Endothelial cell of umbilical vein (primary cell): ENCODE results near the gene CIROP. TPM values are rescaled to one million over a fixed set of nuclear protein-coding genes. Genes with fewer than 3 reads are reported as not detected.

Experiments used
- BruUV-seq: library from RNA; stranded (reverse); fragments of 400-500 nt; replicated peaks from 2 replicates; lab custom pipeline; 2021; lab: Mats Ljungman, UMichigan
- CTCF ChIA-PET: fragments of 300-600, 350-600 bp; sonication (Branson Sonifier 250); formaldehyde crosslinking; loops from one replicate; lab custom pipeline; 2021; ENCODE audit warnings: antibody characterized with exemption, inconsistent platforms; lab: Charles Lee
- POLR2A ChIA-PET: fragments of 300-600, 350-600 bp; sonication (Branson Sonifier 250); formaldehyde crosslinking; loops from one replicate; lab custom pipeline; 2021; ENCODE audit warnings: antibody characterized with exemption, inconsistent platforms; lab: Charles Lee
- DNase-seq: peaks from one replicate; pipeline ENCODE4 v3.0.0-alpha.2; 2011; ENCODE audit warnings: low read depth, low spot score
- FAIRE-seq: peaks from 2 replicates; lab custom pipeline; 2011; peaks lifted over from hg19 to GRCh38; lab: Jason Lieb, UNC
- H2AFZ ChIP-seq: 2 replicates; pipeline ENCODE4 v1.6.0; 2012; ENCODE audit warnings: low read depth, low read length, control low read depth, inconsistent platforms
- H3K27ac ChIP-seq: 2 replicates; pipeline ENCODE4 v1.5.1; 2011; ENCODE audit warnings: low read depth, mild to moderate bottlenecking, control low read depth, low read length, moderate library complexity; ENCODE audit not compliant: insufficient read depth
- H3K27me3 ChIP-seq, 2 experiments: 2 replicates each; pipeline versions ENCODE4 v1.6.0 to v1.6.1; 2011; ENCODE audit warnings: low read length in 2 of 2, mixed read lengths in 1 of 2; ENCODE audit not compliant: control insufficient read depth in 2 of 2, insufficient read depth in 2 of 2
- H3K36me3 ChIP-seq, 2 experiments: 2 replicates in 1 of 2; 3 replicates in 1 of 2; pipeline ENCODE4 v1.5.1; 2011; ENCODE audit warnings: low read length in 2 of 2, mild to moderate bottlenecking in 1 of 2, moderate library complexity in 1 of 2; ENCODE audit not compliant: control insufficient read depth in 2 of 2, insufficient read depth in 2 of 2; ENCODE audit errors: extremely low read depth in 1 of 2
- H3K4me1 ChIP-seq: 3 replicates; pipeline ENCODE4 v1.5.1; 2011; ENCODE audit warnings: mild to moderate bottlenecking, low read length; ENCODE audit not compliant: control insufficient read depth, insufficient read depth; ENCODE audit errors: extremely low read depth
- H3K4me2 ChIP-seq: 2 replicates; pipeline ENCODE4 v1.6.1; 2011; ENCODE audit warnings: low read length, control low read depth, mixed read lengths; ENCODE audit not compliant: insufficient read depth
- H3K4me3 ChIP-seq, 3 experiments: fragments of 200-600 bp in 1 of 3; sonication (generic), shearing (Covaris generic) in 1 of 3; replicated peaks in 1 of 3; 2 replicates each; pipeline ENCODE4 v1.5.1; 2011 to 2016; ENCODE audit warnings: control low read depth in 3 of 3, low read length in 3 of 3, mild to moderate bottlenecking in 2 of 3, inconsistent platforms in 1 of 3, low read depth in 1 of 3, moderate library complexity in 1 of 3; ENCODE audit not compliant: insufficient read depth in 1 of 3
- H3K79me2 ChIP-seq: 2 replicates; pipeline ENCODE4 v1.6.0; 2012; ENCODE audit warnings: low read length, inconsistent platforms; ENCODE audit not compliant: control insufficient read depth, insufficient read depth
- H3K9ac ChIP-seq: replicated peaks from 2 replicates; pipeline ENCODE3; 2011; ENCODE audit warnings: low read length, control low read depth; ENCODE audit not compliant: insufficient read depth; ENCODE audit errors: extremely low read depth
- H3K9me1 ChIP-seq: replicated peaks from 3 replicates; pipeline ENCODE4 v1.6.0; 2011; ENCODE audit warnings: mild to moderate bottlenecking, low read length; ENCODE audit not compliant: control insufficient read depth, insufficient read depth; ENCODE audit errors: extremely low read depth
- H3K9me3 ChIP-seq: replicated peaks from 2 replicates; pipeline ENCODE4 v1.5.1; 2012; ENCODE audit warnings: low read length, inconsistent platforms; ENCODE audit not compliant: control insufficient read depth, insufficient read depth
- H4K20me1 ChIP-seq: replicated peaks from 2 replicates; pipeline ENCODE3; 2011; ENCODE audit warnings: mild to moderate bottlenecking, low read length; ENCODE audit not compliant: control insufficient read depth, insufficient read depth; ENCODE audit errors: extremely low read depth
- EZH2 ChIP-seq: IDR thresholded peaks from 2 replicates; pipeline ENCODE4 v1.6.1; 2012; ENCODE audit warnings: borderline replicate concordance, low read depth, mild to moderate bottlenecking, moderate library complexity, low read length, inconsistent platforms; ENCODE audit not compliant: severe bottlenecking
- FOS ChIP-seq: IDR thresholded peaks from 2 replicates; pipeline ENCODE4 v1.6.1; 2011; ENCODE audit warnings: mild to moderate bottlenecking, low read length, moderate library complexity, borderline replicate concordance; ENCODE audit not compliant: insufficient read depth
- GATA2 ChIP-seq: IDR thresholded peaks from 2 replicates; pipeline ENCODE4 v1.7.0; 2011; ENCODE audit warnings: low read depth, mild to moderate bottlenecking, moderate library complexity, mixed read lengths, low read length; ENCODE audit not compliant: insufficient read length, insufficient read depth
- JUN ChIP-seq: IDR thresholded peaks from 2 replicates; pipeline ENCODE4 v1.6.1; 2011; ENCODE audit warnings: borderline replicate concordance, low read depth; ENCODE audit not compliant: insufficient read length, insufficient read depth
- MYC ChIP-seq: IDR thresholded peaks from one replicate; pipeline ENCODE4 v1.6.1; 2011; ENCODE audit warnings: mild to moderate bottlenecking, low read depth, low read length
- POLR2A ChIP-seq: IDR thresholded peaks from 2 replicates; pipeline ENCODE4 v1.6.1; 2012; ENCODE audit warnings: low read depth, mild to moderate bottlenecking, control low read depth, low read length
- POLR2AphosphoS5 ChIP-seq: IDR thresholded peaks from 2 replicates; pipeline ENCODE4 v1.6.1; 2012; ENCODE audit warnings: low read depth, mild to moderate bottlenecking, control low read depth, low read length, moderate library complexity; ENCODE audit not compliant: insufficient read depth
- dilution Hi-C: fragments of 300-500 bp; cut with MboI; formaldehyde crosslinking; loops from one replicate; pipeline ENCODE4 v1.15.0; 2019; ENCODE audit warnings: low sequenced_read_pairs; ENCODE audit not compliant: extremely low pct_ligation_motif_present
- intact Hi-C: fragments of 100-400 bp; cut with micrococcal nuclease; formaldehyde crosslinking; loops from one replicate; pipeline ENCODE4 v1.10.0; 2022
- polyA plus RNA-seq, 4 experiments: library from polyadenylated mRNA; depleted of rRNA in 3 of 4; stranded (reverse) in 3 of 4; unstranded in 1 of 4; fragments of >200 nt; gene quantifications; 2 replicates each; pipeline versions ENCODE4 v1.2.1 to v1.2.3, GENCODE V29; 2011 to 2012; ENCODE audit warnings: missing spikeins in 1 of 4
- total RNA-seq: library from RNA; stranded (reverse); gene quantifications from 2 replicates; pipeline ENCODE4 v1.2.3, GENCODE V29; 2021
- TF ChIP-seq, protein P1 (sequence below), 2 donors: IDR thresholded peaks; 1 replicate in 1 of 2; 2 replicates in 1 of 2; pipeline ENCODE4 v1.5.1; 2011; ENCODE audit warnings: low read length in 2 of 2, mild to moderate bottlenecking in 2 of 2, moderate library complexity in 2 of 2, control low read depth in 1 of 2, inconsistent platforms in 1 of 2, low read depth in 1 of 2; ENCODE audit not compliant: insufficient read depth in 1 of 2; ENCODE audit errors: extremely low read depth in 1 of 2
- TF ChIP-seq, protein P2 (sequence below): IDR thresholded peaks from 2 replicates; pipeline ENCODE4 v1.6.1; 2011; ENCODE audit not compliant: insufficient read depth, insufficient read length

Gene CIROP
- total and polyA plus RNA-seq, 2 donors (not counting 3 experiments of a cell fraction or from before 2014, with no cell fraction given): not detected

DNA sequence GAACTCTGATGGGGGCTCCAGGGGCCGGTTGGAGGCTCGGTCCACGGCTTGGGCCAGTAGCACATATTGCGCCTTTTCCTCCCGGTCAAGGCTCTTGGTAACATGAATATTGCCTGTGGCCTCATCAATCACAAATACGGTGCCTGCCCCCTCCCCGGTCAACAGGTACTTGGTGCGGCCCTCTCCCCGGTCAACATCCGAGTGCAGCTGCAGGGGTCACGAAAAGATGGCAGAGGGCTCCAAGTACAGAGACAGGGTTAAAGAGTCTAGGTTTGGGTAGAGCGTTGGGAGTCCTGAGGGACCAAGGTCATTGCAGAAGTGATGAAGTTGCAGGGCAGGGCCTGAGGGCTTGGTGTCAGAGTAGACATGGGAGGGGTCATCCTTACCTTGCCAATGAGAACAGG is 49.6 kb downstream of the CIROP start:
- intact Hi-C loops (loop anchor here (5.0 to 10.0 kb wide), 2 partner anchors 128 to 230 kb away; partner anchors contain the start of genes MRPL52 and PRMT5), dilution Hi-C loops (no loop called here)
- no peak for DNase-seq
- no peak overlapping the region for H3K4me2 ChIP-seq
- no peak overlapping the region for H2AFZ ChIP-seq
- no peak overlapping the region for H3K9ac ChIP-seq
- no peak for FAIRE-seq
- CTCF ChIA-PET: interaction anchor here (0.9 to 13.4 kb wide), 7 partner anchors 8 to 82 kb away, joined by 3 to 1071 read pairs (median 4); partner anchors contain the start of gene AJUBA
- no peaks in the 10 kb centered on the region for H3K27me3 ChIP-seq
- H3K9me3 ChIP-seq: no peaks in the 10 kb centered on the region
- no peaks in the 10 kb centered on the region for H4K20me1 ChIP-seq
- no peak overlapping the region for H3K4me3 ChIP-seq
- no TSS peak for BruUV-seq
- no peaks in the 10 kb centered on the region for H3K9me1 ChIP-seq
- peaks cover 6 to 20% of the 10 kb centered on the region in 2 experiments for H3K36me3 ChIP-seq
- no peak for TF ChIP-seq MYC
- TF ChIP-seq EZH2: no peak
- TF ChIP-seq POLR2A: no peak
- TF ChIP-seq, protein P1, sequence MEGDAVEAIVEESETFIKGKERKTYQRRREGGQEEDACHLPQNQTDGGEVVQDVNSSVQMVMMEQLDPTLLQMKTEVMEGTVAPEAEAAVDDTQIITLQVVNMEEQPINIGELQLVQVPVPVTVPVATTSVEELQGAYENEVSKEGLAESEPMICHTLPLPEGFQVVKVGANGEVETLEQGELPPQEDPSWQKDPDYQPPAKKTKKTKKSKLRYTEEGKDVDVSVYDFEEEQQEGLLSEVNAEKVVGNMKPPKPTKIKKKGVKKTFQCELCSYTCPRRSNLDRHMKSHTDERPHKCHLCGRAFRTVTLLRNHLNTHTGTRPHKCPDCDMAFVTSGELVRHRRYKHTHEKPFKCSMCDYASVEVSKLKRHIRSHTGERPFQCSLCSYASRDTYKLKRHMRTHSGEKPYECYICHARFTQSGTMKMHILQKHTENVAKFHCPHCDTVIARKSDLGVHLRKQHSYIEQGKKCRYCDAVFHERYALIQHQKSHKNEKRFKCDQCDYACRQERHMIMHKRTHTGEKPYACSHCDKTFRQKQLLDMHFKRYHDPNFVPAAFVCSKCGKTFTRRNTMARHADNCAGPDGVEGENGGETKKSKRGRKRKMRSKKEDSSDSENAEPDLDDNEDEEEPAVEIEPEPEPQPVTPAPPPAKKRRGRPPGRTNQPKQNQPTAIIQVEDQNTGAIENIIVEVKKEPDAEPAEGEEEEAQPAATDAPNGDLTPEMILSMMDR (IDR thresholded peaks at IDR 0.05; ENCODE audit: extremely low read depth in 1 of 2, insufficient read depth in 1 of 2, low read depth in 1 of 2, low read length in 2 of 2): no peak
- TF ChIP-seq FOS: no peak
- TF ChIP-seq POLR2AphosphoS5: no peak
- no peak for TF ChIP-seq JUN
- TF ChIP-seq GATA2: no peak
- TF ChIP-seq, protein P2, sequence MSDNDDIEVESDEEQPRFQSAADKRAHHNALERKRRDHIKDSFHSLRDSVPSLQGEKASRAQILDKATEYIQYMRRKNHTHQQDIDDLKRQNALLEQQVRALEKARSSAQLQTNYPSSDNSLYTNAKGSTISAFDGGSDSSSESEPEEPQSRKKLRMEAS: no peak
- no peak overlapping the region for H3K27ac ChIP-seq
- H3K4me1 ChIP-seq: peaks cover 12% of the 10 kb centered on the region
- POLR2A ChIA-PET: interaction anchor here (1.1 to 1.8 kb wide), 2 partner anchors 9 to 69 kb away, joined by 4 to 5 read pairs; no protein-coding TSS in a partner anchor
- no peaks in the 10 kb centered on the region for H3K79me2 ChIP-seq
